Pancreas (tissue), 10 donors: Measurements from ENCODE around the gene NPR3. TPM values are rescaled to one million over a fixed set of nuclear protein-coding genes. Genes with fewer than 3 reads are reported as not detected.

Source experiments
- ATAC-seq, 4 donors: fragments of 200-7000 bp; cut with Tn5 transposase; one replicate each; pipeline versions ENCODE4 v1.8.0 to v1.9.1; 2020; ENCODE audit warnings: mild to moderate bottlenecking in 4 of 4, moderate library complexity in 4 of 4
- DNase-seq, 6 donors: peaks; one replicate each; pipeline ENCODE4 v3.0.0-alpha.2; 2020
- FAIRE-seq: peaks from 2 replicates; lab custom pipeline; 2012; peaks lifted over from hg19 to GRCh38; lab: Jason Lieb, UNC
- H3K27ac ChIP-seq, 4 donors: fragments of 200-600 bp; sonication (generic); 1 replicate in 3 of 4; 2 replicates in 1 of 4; pipeline versions ENCODE4 v1.5.0 to v1.8.0; 2020
- H3K27me3 ChIP-seq, 4 donors: fragments of 200-600 bp; one replicate each; pipeline ENCODE4 v1.8.0; 2021
- H3K36me3 ChIP-seq, 3 donors: fragments of 200-600 bp; sonication (generic) in 1 of 3; one replicate each; pipeline versions ENCODE4 v1.5.0 to v1.8.0; 2020 to 2021
- H3K4me1 ChIP-seq, 3 donors: fragments of 200-600 bp; one replicate each; pipeline ENCODE4 v1.8.0; 2021
- H3K4me3 ChIP-seq, 4 donors: fragments of 200-600 bp; sonication (generic) in 2 of 4; one replicate each; pipeline versions ENCODE4 v1.5.0 to v1.8.0; 2020 to 2021
- H3K9me3 ChIP-seq, 4 donors: fragments of 200-600 bp; one replicate each; pipeline ENCODE4 v1.8.0; 2021
- WGBS, 2 donors: extraction: QIAGEN DNeasy Blood & Tissue Kit; methylation state at CpG; one replicate each; pipeline ENCODE4 v1.1.7; 2013; 5-methylcytosine and 5-hydroxymethylcytosine counted together
- intact Hi-C, 3 donors: fragments of 100-400 bp; cut with DNase I; formaldehyde crosslinking; loops; one replicate each; pipeline versions ENCODE4 v1.11.1 to v1.14.2; 2022
- polyA plus RNA-seq, 2 donors: library from polyadenylated mRNA; stranded (reverse); fragments of 200-250 nt; gene quantifications; one replicate each; pipeline ENCODE4 v1.2.3, GENCODE V29; 2013
- total RNA-seq, 6 donors: library from RNA; stranded (reverse); fragmentation: NEBNext Ultra II Directional in 4 of 6; extraction: Animal tissue kit (Norgen Biotek cat#: 25700) in 4 of 6; gene quantifications; one replicate each; pipeline versions ENCODE4 v1.2.1 to v1.2.4, GENCODE V29; 2021 to 2023
- TF ChIP-seq, protein P1 (sequence below), 4 donors: fragments of 200-600 bp; sonication (generic) in 3 of 4; IDR thresholded peaks; one replicate each; pipeline versions ENCODE4 v1.5.0 to v1.8.0; 2021; ENCODE audit warnings: antibody characterized with exemption in 4 of 4
- donor health status: healthy with polysubstance abuse.
- donor health status: DM: no; HTN: no; CAD: no; lungs with moderate emphysema.
- donor health status: DM: no; HTN: no; CAD: no.
- donor health status: control.
- donor health status: control.
- donor health status: Bipolar disorder and iron deficiency.
- donor health status: DM: yes; HTN: yes; CAD: no.
- donor health status: DM: no; HTN: no; CAD: no.
- donor health status: DM: no; HTN: no; CAD: no.
- donor health status: DM: yes; HTN: yes; CAD: no.

The NPR3 gene
- total and polyA plus RNA-seq, 8 donors = 0.25 to 1.3 (median 0.54) TPM

DNA sequence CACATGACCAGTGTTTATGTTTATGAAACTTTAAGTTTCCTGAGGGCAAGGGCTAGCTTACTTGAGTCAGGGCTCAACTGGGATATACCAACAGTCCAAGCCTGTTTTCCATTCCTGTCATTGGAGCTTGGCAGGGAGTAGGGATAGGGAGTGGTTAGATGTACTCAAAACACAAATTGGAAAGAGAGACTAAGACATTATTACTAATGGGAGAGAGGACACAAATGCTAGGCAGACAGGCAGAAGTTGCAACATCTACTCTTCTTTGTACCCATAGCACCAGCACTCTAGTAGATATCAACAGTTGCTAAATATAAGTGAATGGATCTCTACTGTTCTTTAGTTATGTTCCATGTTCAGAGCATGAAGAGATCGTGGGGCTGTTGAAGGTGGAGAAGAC lies 62.8 kb downstream of the NPR3 start:
- no peak overlapping the region for H3K27ac ChIP-seq
- no peaks in the 10 kb centered on the region for H3K36me3 ChIP-seq
- no peaks in the 10 kb centered on the region for H3K9me3 ChIP-seq
- WGBS, 2 donors = 73 to 85% methylated on average over 1 of the region's 1 CpG
- FAIRE-seq (no peak), ATAC-seq (no peak), DNase-seq (no peak)
- H3K4me1 ChIP-seq = no peaks in the 10 kb centered on the region
- no peaks in the 10 kb centered on the region for H3K27me3 ChIP-seq
- TF ChIP-seq, protein P1, sequence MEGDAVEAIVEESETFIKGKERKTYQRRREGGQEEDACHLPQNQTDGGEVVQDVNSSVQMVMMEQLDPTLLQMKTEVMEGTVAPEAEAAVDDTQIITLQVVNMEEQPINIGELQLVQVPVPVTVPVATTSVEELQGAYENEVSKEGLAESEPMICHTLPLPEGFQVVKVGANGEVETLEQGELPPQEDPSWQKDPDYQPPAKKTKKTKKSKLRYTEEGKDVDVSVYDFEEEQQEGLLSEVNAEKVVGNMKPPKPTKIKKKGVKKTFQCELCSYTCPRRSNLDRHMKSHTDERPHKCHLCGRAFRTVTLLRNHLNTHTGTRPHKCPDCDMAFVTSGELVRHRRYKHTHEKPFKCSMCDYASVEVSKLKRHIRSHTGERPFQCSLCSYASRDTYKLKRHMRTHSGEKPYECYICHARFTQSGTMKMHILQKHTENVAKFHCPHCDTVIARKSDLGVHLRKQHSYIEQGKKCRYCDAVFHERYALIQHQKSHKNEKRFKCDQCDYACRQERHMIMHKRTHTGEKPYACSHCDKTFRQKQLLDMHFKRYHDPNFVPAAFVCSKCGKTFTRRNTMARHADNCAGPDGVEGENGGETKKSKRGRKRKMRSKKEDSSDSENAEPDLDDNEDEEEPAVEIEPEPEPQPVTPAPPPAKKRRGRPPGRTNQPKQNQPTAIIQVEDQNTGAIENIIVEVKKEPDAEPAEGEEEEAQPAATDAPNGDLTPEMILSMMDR (IDR thresholded peaks at IDR 0.05) = no peak
- H3K4me3 ChIP-seq = no peak overlapping the region
- intact Hi-C loops = no loop called here

DNA sequence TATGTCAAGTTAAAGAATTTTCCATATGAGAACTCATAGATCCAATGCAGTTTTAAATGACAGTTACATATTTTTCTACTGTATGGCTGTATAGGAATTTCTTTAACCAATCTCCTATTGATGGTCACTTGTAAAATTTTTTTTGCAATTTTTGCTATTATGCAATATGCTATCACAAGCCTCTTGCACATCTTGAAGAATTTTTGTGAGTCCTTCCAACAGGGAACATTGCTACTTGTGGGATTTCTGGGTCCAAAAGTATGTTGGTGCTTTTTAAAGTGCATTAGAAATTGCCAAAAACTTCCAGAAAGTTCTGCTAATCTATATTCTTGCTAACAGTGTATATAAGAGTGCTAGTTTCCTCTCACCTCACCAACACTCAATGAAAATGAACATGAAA lies 65.1 kb downstream of the NPR3 start:
- FAIRE-seq = no peak
- no peak overlapping the region for H3K27ac ChIP-seq
- no peaks in the 10 kb centered on the region for H3K36me3 ChIP-seq
- no peak for ATAC-seq
- no peaks in the 10 kb centered on the region for H3K27me3 ChIP-seq
- no peak for DNase-seq
- TF ChIP-seq, protein P1 (IDR thresholded peaks at IDR 0.05) = no peak
- no peaks in the 10 kb centered on the region for H3K9me3 ChIP-seq
- H3K4me3 ChIP-seq = no peak overlapping the region
- no peaks in the 10 kb centered on the region for H3K4me1 ChIP-seq
- intact Hi-C loops = no loop called here

DNA sequence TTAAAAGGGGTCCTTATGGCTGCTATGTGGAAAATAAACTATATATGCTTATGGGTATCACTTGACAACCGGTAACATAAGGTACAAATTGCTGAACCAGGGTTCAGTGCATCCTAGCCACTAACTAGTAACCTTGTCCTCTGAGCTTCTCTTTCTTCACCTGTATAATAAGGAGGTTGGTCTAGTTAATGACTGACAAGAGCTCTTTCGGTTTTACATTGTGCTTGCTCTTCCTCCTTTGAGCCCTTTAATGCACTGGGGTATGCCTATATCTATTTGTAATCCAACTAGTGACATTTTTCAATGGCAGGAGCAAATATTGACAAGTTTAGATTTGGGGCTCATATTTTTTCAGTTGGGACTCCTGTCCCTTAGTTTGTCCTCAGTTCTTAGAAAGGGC lies 66.1 kb downstream of the NPR3 start:
- 52 to 54% methylated on average over 2 of the region's 2 CpGs for WGBS, 2 donors
- no peaks in the 10 kb centered on the region for H3K27me3 ChIP-seq
- no peak for FAIRE-seq

DNA sequence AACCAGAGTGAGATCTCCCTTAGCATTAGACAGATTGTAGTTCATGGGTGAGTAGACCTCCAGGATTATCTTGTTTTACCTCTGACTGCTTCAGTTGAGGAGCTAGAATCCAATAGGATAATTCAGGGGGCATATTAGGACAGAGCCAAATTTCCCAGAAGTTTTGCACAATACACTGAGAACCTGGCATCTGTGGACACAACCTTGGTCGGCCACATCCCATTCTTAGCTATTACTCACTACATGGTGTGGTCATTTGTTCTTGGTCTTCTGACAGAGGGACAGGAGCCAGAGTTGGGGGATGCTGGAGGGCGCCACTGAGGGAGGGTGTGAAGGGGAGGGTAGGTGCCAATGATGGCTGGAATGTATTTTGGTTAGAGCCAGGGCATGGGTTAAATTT lies 66.6 kb downstream of the NPR3 start:
- H3K9me3 ChIP-seq = no peaks in the 10 kb centered on the region
- no peak overlapping the region for H3K27ac ChIP-seq
- DNase-seq (no peak), FAIRE-seq (no peak), ATAC-seq (no peak)
- H3K36me3 ChIP-seq = no peaks in the 10 kb centered on the region
- no peak overlapping the region for H3K4me3 ChIP-seq
- intact Hi-C loops = no loop called here
- WGBS, 2 donors = 59 to 67% methylated on average over 2 of the region's 2 CpGs
- no peaks in the 10 kb centered on the region for H3K27me3 ChIP-seq
- no peaks in the 10 kb centered on the region for H3K4me1 ChIP-seq
- TF ChIP-seq, protein P1 (IDR thresholded peaks at IDR 0.05) = no peak

More for the DNA sequence above, 66.1 kb downstream of the NPR3 start:
- no peak for ATAC-seq
- Histone ChIP-seq H3K36me3 (no peaks in the 10 kb centered on the region), H3K4me3 (no peak overlapping the region), H3K9me3 (no peaks in the 10 kb centered on the region), H3K4me1 (no peaks in the 10 kb centered on the region), H3K27ac (no peak overlapping the region)
- DNase-seq = no peak
- TF ChIP-seq, protein P1 (IDR thresholded peaks at IDR 0.05) = no peak
- intact Hi-C loops = no loop called here

DNA sequence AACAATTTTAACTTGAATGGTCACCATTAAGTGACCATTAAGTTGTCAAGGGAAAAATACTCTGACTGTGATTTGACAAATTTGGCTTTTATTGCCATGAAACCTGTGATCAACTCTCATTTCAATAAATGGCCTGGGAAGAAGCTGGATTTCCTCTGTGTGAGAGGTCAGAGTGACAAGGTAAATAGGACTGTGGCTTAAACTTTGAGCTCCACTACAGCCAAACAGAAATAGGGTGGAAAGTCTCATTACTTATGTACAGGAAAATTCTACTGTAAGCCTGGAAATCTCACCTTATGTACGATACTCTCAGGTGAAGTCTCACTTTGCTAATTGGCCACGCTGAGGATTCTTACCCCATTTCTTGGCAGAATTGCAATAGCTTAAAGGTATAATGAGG lies 67.3 kb downstream of the NPR3 start:
- 77 to 87% methylated on average over 2 of the region's 2 CpGs for WGBS, 2 donors
- no peaks in the 10 kb centered on the region for H3K27me3 ChIP-seq
- H3K4me3 ChIP-seq = no peak overlapping the region
- intact Hi-C loops = no loop called here
- no peaks in the 10 kb centered on the region for H3K4me1 ChIP-seq
- ATAC-seq (no peak), FAIRE-seq (no peak), DNase-seq (no peak)
- H3K9me3 ChIP-seq = no peaks in the 10 kb centered on the region
- H3K27ac ChIP-seq = no peak overlapping the region
- TF ChIP-seq, protein P1 (IDR thresholded peaks at IDR 0.05) = no peak
- no peaks in the 10 kb centered on the region for H3K36me3 ChIP-seq
